ENCODE results near the gene CFAP92.

DNA sequence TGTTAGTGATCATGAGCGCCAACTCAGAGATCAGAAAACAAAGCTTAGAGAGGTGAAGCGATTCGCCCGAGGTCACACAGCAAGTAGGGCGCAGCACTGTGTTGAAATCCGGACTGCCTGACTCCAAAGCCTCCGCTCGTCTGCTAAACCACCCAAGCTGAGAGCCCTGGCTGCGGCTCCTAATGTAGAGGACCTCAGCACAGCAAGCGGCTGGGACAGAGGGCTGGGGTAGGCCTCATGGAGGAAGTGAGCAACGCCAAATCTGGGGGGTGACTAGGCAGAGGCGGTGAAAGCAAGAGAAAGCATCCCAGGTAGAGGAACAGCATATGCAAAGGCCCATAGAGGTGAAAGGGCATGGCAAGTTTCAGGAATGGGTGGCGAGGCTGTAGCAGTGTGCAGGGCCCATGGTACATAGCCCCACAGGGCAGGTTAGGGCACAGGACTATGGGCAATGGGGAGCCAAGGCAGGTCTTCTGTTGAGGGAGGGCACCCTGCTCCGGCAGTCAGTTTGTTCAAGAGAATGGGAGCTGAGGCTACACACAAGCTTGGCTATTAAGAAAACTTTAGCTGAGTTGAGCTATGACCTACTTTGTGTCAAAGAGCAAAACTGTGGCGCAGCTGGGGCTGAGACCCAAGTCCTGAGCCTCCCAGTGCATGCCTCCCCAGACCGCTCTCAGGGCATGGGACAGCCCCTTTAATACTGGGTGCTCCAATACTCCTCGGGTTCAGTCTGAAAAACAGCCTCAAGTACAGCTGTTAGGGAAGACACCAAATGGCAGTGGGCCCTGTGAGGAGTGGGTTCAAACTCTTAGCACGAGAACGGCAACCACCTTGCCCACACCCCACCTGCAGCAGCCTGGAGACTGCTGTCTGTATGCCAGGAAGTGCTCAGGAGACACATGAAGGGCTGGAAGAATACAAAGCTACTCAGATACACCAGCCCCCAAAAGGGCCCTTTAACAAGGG lies 988 bp upstream of the CFAP92 start:
- TF ChIP-seq, protein P1, sequence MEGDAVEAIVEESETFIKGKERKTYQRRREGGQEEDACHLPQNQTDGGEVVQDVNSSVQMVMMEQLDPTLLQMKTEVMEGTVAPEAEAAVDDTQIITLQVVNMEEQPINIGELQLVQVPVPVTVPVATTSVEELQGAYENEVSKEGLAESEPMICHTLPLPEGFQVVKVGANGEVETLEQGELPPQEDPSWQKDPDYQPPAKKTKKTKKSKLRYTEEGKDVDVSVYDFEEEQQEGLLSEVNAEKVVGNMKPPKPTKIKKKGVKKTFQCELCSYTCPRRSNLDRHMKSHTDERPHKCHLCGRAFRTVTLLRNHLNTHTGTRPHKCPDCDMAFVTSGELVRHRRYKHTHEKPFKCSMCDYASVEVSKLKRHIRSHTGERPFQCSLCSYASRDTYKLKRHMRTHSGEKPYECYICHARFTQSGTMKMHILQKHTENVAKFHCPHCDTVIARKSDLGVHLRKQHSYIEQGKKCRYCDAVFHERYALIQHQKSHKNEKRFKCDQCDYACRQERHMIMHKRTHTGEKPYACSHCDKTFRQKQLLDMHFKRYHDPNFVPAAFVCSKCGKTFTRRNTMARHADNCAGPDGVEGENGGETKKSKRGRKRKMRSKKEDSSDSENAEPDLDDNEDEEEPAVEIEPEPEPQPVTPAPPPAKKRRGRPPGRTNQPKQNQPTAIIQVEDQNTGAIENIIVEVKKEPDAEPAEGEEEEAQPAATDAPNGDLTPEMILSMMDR (IDR thresholded peaks at IDR 0.05; ENCODE audit: extremely low read depth in 1 of 2, insufficient read depth in 1 of 2, low read depth in 1 of 2, low read length in 2 of 2): no peak
- TF ChIP-seq POLR2AphosphoS5 (IDR thresholded peaks at IDR 0.05; ENCODE audit: insufficient read depth, low read depth, low read length) (no peak), POLR2A (IDR thresholded peaks at IDR 0.05; ENCODE audit: low read depth, low read length) (no peak), EZH2 (IDR thresholded peaks at IDR 0.05; ENCODE audit: borderline replicate concordance, low read depth, low read length, severe bottlenecking) (no peak), JUN (IDR thresholded peaks at IDR 0.05; ENCODE audit: borderline replicate concordance, insufficient read depth, insufficient read length, low read depth) (no peak), MYC (IDR thresholded peaks at IDR 0.05; ENCODE audit: low read depth, low read length) (no peak), MAX (IDR thresholded peaks at IDR 0.05; ENCODE audit: insufficient read depth, insufficient read length) (no peak), FOS (IDR thresholded peaks at IDR 0.05; ENCODE audit: borderline replicate concordance, insufficient read depth, low read length) (no peak), GATA2 (IDR thresholded peaks at IDR 0.05; ENCODE audit: insufficient read depth, insufficient read length, low read depth, low read length) (no peak)
